Measurements from ENCODE around the gene SRGAP2C. TPM values are rescaled to one million over a fixed set of nuclear protein-coding genes. Genes with fewer than 3 reads are reported as not detected.
"Not testable (repeated sequence)": the region's sequence is repeated elsewhere in the genome, so short reads cannot be mapped to it uniquely, and the experiment has no call there.

The SRGAP2C gene
- total and polyA plus RNA-seq, 2 donors (not counting 3 experiments of a cell fraction or from before 2014, with no cell fraction given) = 5.6 to 56.4 TPM

DNA sequence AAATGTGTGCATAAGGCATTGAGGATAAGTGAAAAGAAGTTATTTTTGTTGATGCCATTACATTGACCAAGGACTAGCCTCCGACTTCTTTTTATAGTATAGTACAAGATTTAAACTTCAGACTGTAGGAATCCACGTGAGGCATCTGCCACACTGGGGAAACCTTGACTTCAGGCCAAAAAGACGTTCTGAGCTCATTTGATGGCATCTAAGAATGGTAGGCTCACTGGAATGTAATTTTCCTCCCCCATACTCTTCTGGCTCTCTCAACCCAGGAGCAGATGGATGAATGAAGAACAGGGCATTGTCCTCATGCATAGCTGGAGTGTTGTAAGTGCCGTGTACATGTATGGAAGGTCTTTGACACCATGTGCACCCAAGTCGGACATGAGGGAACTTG lies 194.0 kb downstream of the SRGAP2C start:
- H3K9ac ChIP-seq (replicated peaks; ENCODE audit: extremely low read depth, insufficient read depth, low read length); CTCF ChIA-PET; dilution Hi-C loops (cut with MboI; ENCODE audit: extremely low pct_ligation_motif_present, low sequenced_read_pairs); H3K27ac ChIP-seq (ENCODE audit: insufficient read depth, low read depth, low read length); H3K36me3 ChIP-seq (ENCODE audit: control insufficient read depth in 2 of 2, extremely low read depth in 1 of 2, insufficient read depth in 2 of 2, low read length in 2 of 2); H3K4me3 ChIP-seq (replicated peaks in 1 of 3; ENCODE audit: insufficient read depth in 1 of 3, low read depth in 1 of 3, low read length in 3 of 3); H3K4me1 ChIP-seq (ENCODE audit: control insufficient read depth, extremely low read depth, insufficient read depth, low read length); intact Hi-C loops (cut with micrococcal nuclease); BruUV-seq (replicated peaks); H3K79me2 ChIP-seq (ENCODE audit: control insufficient read depth, insufficient read depth, low read length); H4K20me1 ChIP-seq (replicated peaks; ENCODE audit: control insufficient read depth, extremely low read depth, insufficient read depth, low read length); POLR2A ChIA-PET; H2AFZ ChIP-seq (ENCODE audit: low read depth, low read length); H3K9me3 ChIP-seq (replicated peaks; ENCODE audit: control insufficient read depth, insufficient read depth, low read length); DNase-seq (ENCODE audit: low read depth, low spot score); H3K9me1 ChIP-seq (replicated peaks; ENCODE audit: control insufficient read depth, extremely low read depth, insufficient read depth, low read length); H3K4me2 ChIP-seq (ENCODE audit: insufficient read depth, low read length); H3K27me3 ChIP-seq (ENCODE audit: control insufficient read depth in 2 of 2, insufficient read depth in 2 of 2, low read length in 2 of 2); FAIRE-seq: not testable (repeated sequence)

GRCh38 chr1:121384754-121385153 lies 200.0 kb downstream of the SRGAP2C start:
- POLR2A ChIA-PET; DNase-seq (ENCODE audit: low read depth, low spot score); H3K27me3 ChIP-seq (ENCODE audit: control insufficient read depth in 2 of 2, insufficient read depth in 2 of 2, low read length in 2 of 2); BruUV-seq (replicated peaks); CTCF ChIA-PET; H3K9me1 ChIP-seq (replicated peaks; ENCODE audit: control insufficient read depth, extremely low read depth, insufficient read depth, low read length); dilution Hi-C loops (cut with MboI; ENCODE audit: extremely low pct_ligation_motif_present, low sequenced_read_pairs); H3K9me3 ChIP-seq (replicated peaks; ENCODE audit: control insufficient read depth, insufficient read depth, low read length); H3K4me3 ChIP-seq (replicated peaks in 1 of 3; ENCODE audit: insufficient read depth in 1 of 3, low read depth in 1 of 3, low read length in 3 of 3); FAIRE-seq; H3K79me2 ChIP-seq (ENCODE audit: control insufficient read depth, insufficient read depth, low read length); H2AFZ ChIP-seq (ENCODE audit: low read depth, low read length); H3K4me2 ChIP-seq (ENCODE audit: insufficient read depth, low read length); H3K36me3 ChIP-seq (ENCODE audit: control insufficient read depth in 2 of 2, extremely low read depth in 1 of 2, insufficient read depth in 2 of 2, low read length in 2 of 2); H4K20me1 ChIP-seq (replicated peaks; ENCODE audit: control insufficient read depth, extremely low read depth, insufficient read depth, low read length); H3K9ac ChIP-seq (replicated peaks; ENCODE audit: extremely low read depth, insufficient read depth, low read length); H3K27ac ChIP-seq (ENCODE audit: insufficient read depth, low read depth, low read length); intact Hi-C loops (cut with micrococcal nuclease); H3K4me1 ChIP-seq (ENCODE audit: control insufficient read depth, extremely low read depth, insufficient read depth, low read length): not testable (repeated sequence)

DNA sequence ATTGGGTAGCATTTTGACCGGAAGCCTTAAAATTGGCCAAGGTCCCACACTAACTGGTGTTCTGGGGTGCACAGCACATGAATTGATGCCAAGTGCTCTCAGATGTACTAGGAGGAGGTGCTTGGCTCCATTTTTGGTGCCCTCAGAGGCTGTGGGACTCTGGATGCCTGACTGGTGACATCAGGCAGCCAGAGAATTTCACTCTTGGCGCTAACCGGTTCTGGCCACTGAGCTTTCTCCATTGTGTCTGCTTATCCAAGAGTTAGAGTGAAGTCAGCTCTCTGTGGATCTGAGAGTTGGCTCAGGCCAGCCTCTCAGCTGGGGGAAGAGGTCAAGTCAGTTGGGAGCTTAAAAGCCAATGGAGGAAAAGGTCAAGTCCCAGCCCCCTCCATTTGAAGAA lies 200.4 kb downstream of the SRGAP2C start:
- intact Hi-C loops (cut with micrococcal nuclease); H3K9ac ChIP-seq (replicated peaks; ENCODE audit: extremely low read depth, insufficient read depth, low read length); CTCF ChIA-PET; H2AFZ ChIP-seq (ENCODE audit: low read depth, low read length); H3K27me3 ChIP-seq (ENCODE audit: control insufficient read depth in 2 of 2, insufficient read depth in 2 of 2, low read length in 2 of 2); H3K27ac ChIP-seq (ENCODE audit: insufficient read depth, low read depth, low read length); H3K4me1 ChIP-seq (ENCODE audit: control insufficient read depth, extremely low read depth, insufficient read depth, low read length); H3K9me1 ChIP-seq (replicated peaks; ENCODE audit: control insufficient read depth, extremely low read depth, insufficient read depth, low read length); BruUV-seq (replicated peaks); H3K4me2 ChIP-seq (ENCODE audit: insufficient read depth, low read length); H3K36me3 ChIP-seq (ENCODE audit: control insufficient read depth in 2 of 2, extremely low read depth in 1 of 2, insufficient read depth in 2 of 2, low read length in 2 of 2); H4K20me1 ChIP-seq (replicated peaks; ENCODE audit: control insufficient read depth, extremely low read depth, insufficient read depth, low read length); POLR2A ChIA-PET; DNase-seq (ENCODE audit: low read depth, low spot score); H3K4me3 ChIP-seq (replicated peaks in 1 of 3; ENCODE audit: insufficient read depth in 1 of 3, low read depth in 1 of 3, low read length in 3 of 3); H3K9me3 ChIP-seq (replicated peaks; ENCODE audit: control insufficient read depth, insufficient read depth, low read length); H3K79me2 ChIP-seq (ENCODE audit: control insufficient read depth, insufficient read depth, low read length); dilution Hi-C loops (cut with MboI; ENCODE audit: extremely low pct_ligation_motif_present, low sequenced_read_pairs): not testable (repeated sequence)
- FAIRE-seq = peak; percentile 80

- H3K9ac ChIP-seq (replicated peaks; ENCODE audit: extremely low read depth, insufficient read depth, low read length); H3K36me3 ChIP-seq (ENCODE audit: control insufficient read depth in 2 of 2, extremely low read depth in 1 of 2, insufficient read depth in 2 of 2, low read length in 2 of 2); DNase-seq (ENCODE audit: low read depth, low spot score); H3K27me3 ChIP-seq (ENCODE audit: control insufficient read depth in 2 of 2, insufficient read depth in 2 of 2, low read length in 2 of 2); H4K20me1 ChIP-seq (replicated peaks; ENCODE audit: control insufficient read depth, extremely low read depth, insufficient read depth, low read length); POLR2A ChIA-PET; H3K4me1 ChIP-seq (ENCODE audit: control insufficient read depth, extremely low read depth, insufficient read depth, low read length); H3K4me3 ChIP-seq (replicated peaks in 1 of 3; ENCODE audit: insufficient read depth in 1 of 3, low read depth in 1 of 3, low read length in 3 of 3); H3K9me3 ChIP-seq (replicated peaks; ENCODE audit: control insufficient read depth, insufficient read depth, low read length); dilution Hi-C loops (cut with MboI; ENCODE audit: extremely low pct_ligation_motif_present, low sequenced_read_pairs); BruUV-seq (replicated peaks); H2AFZ ChIP-seq (ENCODE audit: low read depth, low read length); intact Hi-C loops (cut with micrococcal nuclease); H3K79me2 ChIP-seq (ENCODE audit: control insufficient read depth, insufficient read depth, low read length); H3K27ac ChIP-seq (ENCODE audit: insufficient read depth, low read depth, low read length); H3K4me2 ChIP-seq (ENCODE audit: insufficient read depth, low read length); H3K9me1 ChIP-seq (replicated peaks; ENCODE audit: control insufficient read depth, extremely low read depth, insufficient read depth, low read length); CTCF ChIA-PET: not testable (repeated sequence)
- peak; percentile 55 for FAIRE-seq
These were observed 201.0 kb downstream of the SRGAP2C start for GRCh38 chr1:121385563-121386288.
